NCI-H2029 (cell line): ENCODE results near the gene CLEC18B.
"Not testable (repeated sequence)": the region's sequence is repeated elsewhere in the genome, so short reads cannot be mapped to it uniquely, and the experiment has no call there.

Experiments used
- DNase-seq: peaks from one replicate; lab custom pipeline; 2025; lab: John Stamatoyannopoulos, UW

CLEC18B gene

DNA sequence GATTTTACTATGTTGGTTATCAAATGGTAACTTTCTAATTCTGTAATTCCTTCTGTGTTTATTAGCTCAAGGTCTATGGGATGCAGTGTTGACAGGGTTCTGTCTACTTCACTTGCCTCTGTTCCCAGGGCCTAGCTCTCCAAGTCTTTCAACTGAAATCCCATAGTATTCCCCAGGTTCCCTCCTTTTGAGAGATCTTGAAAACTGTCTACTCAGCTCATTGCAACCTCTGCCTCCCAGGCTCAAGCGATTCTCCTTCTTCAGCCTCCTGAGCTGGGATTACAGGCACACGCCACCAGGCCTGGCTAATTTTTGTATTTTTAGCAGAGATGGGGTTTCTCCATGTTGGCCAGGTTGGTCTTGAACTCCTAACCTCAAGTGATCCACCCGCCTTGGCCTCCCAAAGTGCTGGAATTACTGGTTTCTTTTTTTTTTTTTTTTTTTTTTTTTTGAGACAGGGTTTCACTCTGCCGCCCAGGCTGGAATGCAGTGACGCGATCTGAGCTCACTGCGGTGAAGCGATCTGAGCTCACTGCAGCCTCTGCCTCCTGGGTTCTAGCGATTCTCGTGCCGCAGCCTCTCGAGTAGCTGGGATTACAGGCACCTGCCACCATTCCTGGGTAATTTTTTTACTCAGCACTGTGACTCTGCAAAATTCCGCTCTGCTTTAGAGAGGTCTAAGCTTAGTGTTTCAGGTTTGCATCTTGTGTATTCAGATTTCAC, 22.5 kb upstream of the CLEC18B start:
- DNase-seq, result not testable (repeated sequence)

- DNase-seq, result no peak
Observed at GRCh38 chr16:74439685-74440084, 18.4 kb upstream of the CLEC18B start.

DNA sequence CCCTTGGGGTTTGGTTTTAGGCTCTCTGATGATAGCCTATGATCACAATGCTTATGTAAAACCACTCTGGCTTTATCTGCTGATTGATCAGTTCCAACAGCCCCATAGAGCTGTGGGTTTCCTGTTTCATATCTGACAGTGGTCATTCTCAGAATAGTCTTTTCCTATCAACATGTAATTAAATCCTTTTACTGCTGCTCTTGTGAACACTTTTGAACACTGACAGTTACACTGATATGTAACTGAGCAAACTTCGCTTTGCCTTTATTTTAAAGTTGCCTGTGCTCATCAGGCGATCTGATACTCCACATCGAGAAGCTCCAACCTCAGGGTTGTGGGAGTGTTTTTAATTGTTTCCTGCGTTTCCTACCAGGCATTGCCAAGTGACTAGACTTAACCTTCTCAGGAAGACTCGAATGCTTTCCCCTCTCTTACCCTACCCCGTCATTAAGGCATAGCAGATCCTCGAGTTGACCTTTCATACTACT, 17.3 kb upstream of the CLEC18B start:
- DNase-seq, result no peak

- DNase-seq, result no peak
Observed at GRCh38 chr16:74431516-74431915, 10.2 kb upstream of the CLEC18B start.

- not testable (repeated sequence) for DNase-seq
Observed at GRCh38 chr16:74430036-74430712, 8.9 kb upstream of the CLEC18B start.

DNA sequence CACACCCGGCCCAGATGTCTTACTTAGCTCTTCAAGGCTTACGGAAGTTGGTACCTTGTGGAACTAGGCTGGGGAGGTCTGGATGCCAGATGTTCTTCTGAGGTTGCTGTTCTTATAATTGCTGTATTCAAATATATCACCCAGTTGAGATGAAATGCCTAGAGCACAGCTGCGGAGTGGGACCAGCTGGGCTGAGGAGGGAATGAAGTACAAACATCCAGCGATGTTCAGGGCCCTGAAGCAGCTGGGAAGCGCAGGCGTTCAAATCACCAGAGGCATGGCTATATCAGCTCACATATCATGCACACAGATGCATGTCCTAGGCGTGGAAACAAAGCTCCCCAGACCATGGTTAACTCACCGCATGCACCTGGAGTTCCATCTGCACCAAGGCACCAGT, 7.2 kb upstream of the CLEC18B start:
- not testable (repeated sequence) for DNase-seq

DNA sequence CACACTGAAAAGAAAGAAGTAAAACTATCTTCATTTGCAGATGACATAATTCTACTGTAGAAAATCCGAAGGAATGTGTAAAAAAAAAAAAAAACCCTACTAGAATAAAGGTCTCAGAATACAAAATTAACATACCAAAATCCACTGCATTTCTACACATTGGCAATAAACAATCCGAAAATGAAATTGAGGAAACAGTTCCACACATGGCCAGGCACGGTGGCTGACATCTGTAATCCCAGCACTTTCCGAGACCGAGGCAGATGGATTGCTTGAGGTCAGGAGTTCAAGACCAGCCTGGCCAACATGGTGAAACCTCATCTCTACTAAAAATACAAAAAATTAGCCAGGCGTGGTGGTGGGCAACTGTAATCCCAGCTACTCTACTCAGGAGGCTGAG, 4.5 kb upstream of the CLEC18B start:
- DNase-seq, result not testable (repeated sequence)

DNA sequence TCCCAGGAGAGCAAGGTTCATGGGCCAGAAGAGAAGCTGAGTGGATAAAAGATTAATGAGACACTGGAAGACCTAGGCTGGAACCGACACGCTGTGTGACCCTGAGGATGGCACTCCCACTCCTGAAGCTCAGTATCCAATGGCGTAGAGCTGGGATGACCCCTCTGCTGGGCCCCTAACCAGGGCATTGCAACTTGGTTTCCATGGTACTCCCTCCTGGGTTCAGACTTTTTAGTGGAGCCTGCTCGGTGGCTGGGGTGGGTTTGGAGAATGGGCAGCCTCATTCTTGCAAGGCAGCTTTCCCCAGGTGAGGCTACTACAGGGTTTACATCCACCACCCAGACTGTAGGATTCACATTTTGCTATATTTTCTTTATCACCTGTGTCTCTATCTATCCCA, 2.4 kb upstream of the CLEC18B start:
- DNase-seq, result not testable (repeated sequence)

GRCh38 chr16:74422086-74422485, 808 bp upstream of the CLEC18B start:
- not testable (repeated sequence) for DNase-seq

GRCh38 chr16:74421482-74421785, 156 bp upstream of the CLEC18B start:
- not testable (repeated sequence) for DNase-seq

DNA sequence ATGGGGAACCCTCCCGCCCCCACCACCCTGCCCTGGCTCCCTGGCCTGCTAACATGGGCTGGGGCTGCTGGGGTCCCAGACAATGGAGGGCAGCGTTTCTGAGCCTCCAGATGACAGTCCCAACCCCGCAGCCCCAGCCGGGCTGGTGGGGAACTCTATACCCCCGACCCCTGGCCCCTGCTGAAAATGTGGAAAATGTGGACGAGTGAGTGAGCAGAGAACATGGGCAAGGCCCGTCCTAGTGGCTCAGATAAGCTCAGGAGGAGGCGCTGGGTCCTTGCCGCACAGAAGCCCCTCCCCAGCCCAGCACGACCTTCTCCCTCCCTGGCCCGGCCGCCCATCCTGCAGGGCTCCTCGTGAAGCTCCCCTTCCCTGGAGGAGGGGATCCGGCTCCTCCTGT, 1.5 kb downstream of the CLEC18B start:
- DNase-seq, result not testable (repeated sequence)

DNA sequence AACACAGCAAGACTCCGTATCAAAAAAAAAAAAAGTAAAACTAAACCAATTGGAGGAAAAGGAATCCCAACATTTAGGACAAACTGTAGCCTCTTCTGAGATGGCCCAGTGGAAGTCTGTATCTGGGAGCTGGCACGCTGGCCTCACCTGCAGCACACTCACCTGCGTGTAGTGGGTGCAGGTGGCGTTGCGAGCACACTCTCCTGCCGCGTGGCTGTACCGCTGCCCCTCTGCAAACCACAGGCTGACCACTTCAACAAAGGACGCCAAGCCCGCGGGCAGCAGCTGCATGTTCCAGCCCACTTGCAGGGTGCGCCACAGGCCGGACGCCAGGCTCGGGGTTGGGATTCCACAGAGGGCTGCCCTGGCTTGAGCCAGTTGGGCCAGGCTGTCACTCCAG, 3.4 kb downstream of the CLEC18B start:
- not testable (repeated sequence) for DNase-seq

GRCh38 chr16:74413920-74414319, 7.4 kb downstream of the CLEC18B start:
- DNase-seq, result not testable (repeated sequence)

- DNase-seq, result not testable (repeated sequence)
Observed at GRCh38 chr16:74413485-74413884, 7.8 kb downstream of the CLEC18B start.

- not testable (repeated sequence) for DNase-seq
Observed at GRCh38 chr16:74412775-74413390, 8.4 kb downstream of the CLEC18B start.

DNA sequence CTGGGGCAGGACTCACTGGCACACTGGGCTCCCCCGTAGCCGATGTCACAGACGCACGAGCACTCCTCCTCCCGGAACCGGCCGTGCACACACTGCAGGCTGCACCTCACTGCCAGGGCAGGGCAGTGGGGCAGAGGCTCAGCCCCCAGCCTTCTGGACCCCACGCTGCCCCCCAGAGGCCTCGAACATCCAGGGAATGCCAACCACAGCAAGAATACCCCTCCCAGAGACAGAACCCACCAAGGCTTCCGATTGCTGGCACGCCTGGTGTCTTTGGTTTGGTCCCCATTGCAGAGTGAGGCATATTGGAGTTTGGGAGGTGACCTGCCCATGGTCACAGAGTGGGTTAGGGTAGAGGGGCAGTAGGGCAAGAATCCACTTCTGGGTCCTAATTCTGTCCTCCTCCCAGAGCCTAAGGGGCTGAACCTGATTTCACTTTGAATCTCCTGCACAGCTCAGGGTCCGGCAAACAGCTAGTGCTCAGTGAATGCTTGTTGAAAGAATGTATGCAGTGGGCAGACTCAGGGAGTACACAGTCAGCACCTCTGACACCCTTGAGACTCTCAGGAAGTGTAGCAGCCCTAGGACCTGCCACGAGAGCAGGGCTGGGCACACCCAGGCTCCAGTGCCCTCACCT, 9.0 kb downstream of the CLEC18B start:
- DNase-seq, result not testable (repeated sequence)

- not testable (repeated sequence) for DNase-seq
Observed at GRCh38 chr16:74410981-74411380, 10.3 kb downstream of the CLEC18B start.

DNA sequence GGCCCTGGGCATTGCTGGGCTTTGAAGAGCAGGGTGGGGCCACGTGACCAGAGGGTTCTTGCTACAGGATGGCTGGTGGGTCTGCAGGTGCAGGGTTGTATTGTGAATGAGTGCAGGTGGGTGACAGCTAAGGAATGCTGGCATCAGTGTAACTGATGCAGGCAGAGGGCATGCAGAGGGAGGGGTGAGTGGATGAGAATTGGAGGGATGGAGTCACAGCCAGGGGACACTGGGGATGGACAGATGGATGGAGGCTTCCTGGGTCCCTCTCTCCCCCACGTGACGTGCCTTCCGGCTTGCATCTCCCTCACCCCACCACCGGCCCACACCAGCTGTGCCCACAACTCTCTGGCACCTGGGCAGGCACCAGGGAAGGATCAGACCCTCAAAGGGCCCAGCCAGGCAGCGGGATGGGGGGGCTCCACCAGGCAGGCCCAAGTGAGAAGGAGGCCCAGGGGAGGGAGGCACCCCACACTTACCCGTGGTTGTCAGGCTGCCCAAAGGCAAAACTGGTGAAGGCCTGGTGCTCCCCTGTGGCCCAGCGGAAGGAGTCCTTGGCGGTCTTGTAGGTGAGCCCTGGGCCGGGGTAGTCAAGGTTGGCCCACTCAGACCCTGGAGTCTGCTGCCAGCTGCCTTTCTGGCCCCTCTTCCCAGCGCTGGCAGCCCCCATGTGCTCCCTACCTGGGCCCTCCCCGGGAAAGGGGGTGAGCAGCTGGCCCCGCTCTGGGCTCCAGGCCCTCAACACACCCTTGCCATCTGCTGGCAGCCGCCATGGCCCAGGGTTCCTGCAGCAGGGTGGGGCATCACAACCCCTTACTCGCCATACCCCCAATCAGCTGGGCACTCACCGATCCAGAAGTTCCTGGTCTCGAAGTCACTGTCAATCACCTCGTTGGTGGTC, 11.0 kb downstream of the CLEC18B start:
- DNase-seq, result not testable (repeated sequence)

DNA sequence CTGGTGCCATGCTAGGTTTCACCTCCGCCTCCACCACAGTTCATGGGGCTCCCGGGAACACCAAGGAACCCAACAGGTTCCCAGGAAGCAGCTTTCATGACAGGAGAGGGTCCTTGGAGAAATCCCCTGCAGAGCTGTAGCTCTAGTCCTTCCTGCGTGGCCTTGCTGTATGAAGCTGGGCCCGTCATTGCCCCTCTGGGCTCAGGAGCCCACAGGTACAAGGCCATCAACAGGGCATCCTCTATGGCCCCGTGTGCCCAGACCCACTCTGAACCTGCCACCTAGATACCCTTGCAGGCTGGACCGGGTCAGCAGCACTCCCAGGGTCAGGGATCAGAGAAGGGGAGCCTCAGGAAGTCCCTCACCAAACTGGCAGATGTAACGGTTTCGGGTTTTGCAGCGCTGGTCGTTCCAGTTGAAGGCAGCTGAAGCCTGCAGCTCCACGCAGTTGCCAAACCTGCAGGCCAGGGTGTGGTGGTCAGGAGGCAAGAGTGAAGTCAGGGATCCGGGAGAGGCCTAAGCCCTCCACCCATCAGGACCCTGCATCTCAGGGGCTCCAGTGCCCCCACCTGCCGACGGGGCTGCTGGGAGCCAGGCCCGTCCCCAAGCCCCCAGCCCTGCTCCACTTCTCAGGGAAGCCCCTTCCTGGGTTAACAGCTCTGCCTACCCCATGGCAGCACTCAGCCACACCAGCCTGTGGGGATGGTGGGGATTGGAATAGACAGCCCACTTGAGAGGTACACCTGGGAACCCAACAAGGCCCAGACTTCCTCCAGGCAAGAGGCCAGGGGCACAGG, 11.9 kb downstream of the CLEC18B start:
- not testable (repeated sequence) for DNase-seq

- DNase-seq, result not testable (repeated sequence)
Observed at GRCh38 chr16:74407362-74407705, 13.9 kb downstream of the CLEC18B start.
